Skin epidermis (tissue), 12 donors: ENCODE measurements around the gene PARD3.
A peak's percentile ranks its signal among the peaks of the same experiment; 100 is the strongest.
"Not testable (repeated sequence)": the region's sequence is repeated elsewhere in the genome, so short reads cannot be mapped to it uniquely, and the experiment has no call there.

Experiments
- H3K27ac ChIP-seq, 21 experiments: fragments of 200-600 bp; sonication (generic) in 11 of 21; one replicate each; pipeline ENCODE4 v1.5.0; 2020; ENCODE audit warnings: mild to moderate bottlenecking in 3 of 21, inconsistent platforms in 2 of 21, moderate library complexity in 2 of 21
- H3K4me3 ChIP-seq, 7 experiments: fragments of 200-600 bp; sonication (generic) in 2 of 7; one replicate each; pipeline ENCODE4 v1.5.0; 2020; ENCODE audit warnings: inconsistent platforms in 2 of 7, mild to moderate bottlenecking in 2 of 7, moderate library complexity in 1 of 7

PARD3 gene

GRCh38 chr10:34773636-34774630 is 41.2 kb downstream of the PARD3 start:
- Histone ChIP-seq H3K27ac (no peak overlapping the region), H3K4me3 (no peak overlapping the region)

- peak overlapping the region in 6 of 21 experiments; percentile 9 to 47 (median 32) for H3K27ac ChIP-seq
- H3K4me3 ChIP-seq, result no peak overlapping the region
Observed at GRCh38 chr10:34771525-34771924, 43.6 kb downstream of the PARD3 start.

GRCh38 chr10:34771106-34771505 is 44.0 kb downstream of the PARD3 start:
- peak overlapping the region in 2 of 21 experiments; percentile 34 to 47 for H3K27ac ChIP-seq

GRCh38 chr10:34769899-34770298 is 45.2 kb downstream of the PARD3 start:
- Histone ChIP-seq H3K4me3 (no peak overlapping the region), H3K27ac (peak overlapping the region in 1 of 21 experiments; percentile 82)

More at GRCh38 chr10:34771106-34771505, 44.0 kb downstream of the PARD3 start:
- H3K4me3 ChIP-seq, result no peak overlapping the region

- H3K4me3 ChIP-seq, result no peak overlapping the region
- H3K27ac ChIP-seq, result peak overlapping the region in 18 of 21 experiments; percentile 6 to 82 (median 60)
Observed at GRCh38 chr10:34768972-34769330, 46.1 kb downstream of the PARD3 start.

GRCh38 chr10:34768261-34768971 is 46.7 kb downstream of the PARD3 start:
- no peak overlapping the region for H3K4me3 ChIP-seq
- H3K27ac ChIP-seq, result peak overlapping the region in 18 of 21 experiments; percentile 6 to 82 (median 60)

- Histone ChIP-seq H3K4me3 (no peak overlapping the region), H3K27ac (peak overlapping the region in 12 of 21 experiments; percentile 2 to 81 (median 17))
Observed at GRCh38 chr10:34766811-34767494, 48.1 kb downstream of the PARD3 start.

- Histone ChIP-seq H3K27ac (peak overlapping the region in 2 of 21 experiments; percentile 22 to 45), H3K4me3 (no peak overlapping the region)
Observed at GRCh38 chr10:34766266-34766600, 48.9 kb downstream of the PARD3 start.

- Histone ChIP-seq H3K27ac (peak overlapping the region in 2 of 21 experiments; percentile 11 to 53), H3K4me3 (no peak overlapping the region)
Observed at GRCh38 chr10:34764472-34764946, 50.6 kb downstream of the PARD3 start.

- H3K27ac ChIP-seq, result no peak overlapping the region
- H3K4me3 ChIP-seq, result no peak overlapping the region
Observed at GRCh38 chr10:34762603-34763299, 52.3 kb downstream of the PARD3 start.

- H3K4me3 ChIP-seq, result no peak overlapping the region
Observed at GRCh38 chr10:34762156-34762555, 52.9 kb downstream of the PARD3 start.

GRCh38 chr10:34761453-34761852 is 53.6 kb downstream of the PARD3 start:
- Histone ChIP-seq H3K27ac (peak overlapping the region in 2 of 21 experiments; percentile 32 to 46), H3K4me3 (no peak overlapping the region)

More at GRCh38 chr10:34762156-34762555, 52.9 kb downstream of the PARD3 start:
- H3K27ac ChIP-seq, result no peak overlapping the region

GRCh38 chr10:34760606-34761005 is 54.5 kb downstream of the PARD3 start:
- H3K27ac ChIP-seq, result peak overlapping the region in 10 of 21 experiments; percentile 12 to 61 (median 36)
- H3K4me3 ChIP-seq, result no peak overlapping the region

GRCh38 chr10:34759837-34760215 is 55.3 kb downstream of the PARD3 start:
- H3K27ac ChIP-seq, result peak overlapping the region in 11 of 21 experiments; percentile 15 to 71 (median 51)
- no peak overlapping the region for H3K4me3 ChIP-seq

GRCh38 chr10:34759161-34759836 is 55.8 kb downstream of the PARD3 start:
- no peak overlapping the region for H3K4me3 ChIP-seq
- H3K27ac ChIP-seq, result peak overlapping the region in 13 of 21 experiments; percentile 10 to 71 (median 47)

- peak overlapping the region in 10 of 21 experiments; percentile 4 to 71 (median 50) for H3K27ac ChIP-seq
Observed at GRCh38 chr10:34758447-34758996, 56.6 kb downstream of the PARD3 start.

GRCh38 chr10:34757933-34758332 is 57.2 kb downstream of the PARD3 start:
- Histone ChIP-seq H3K27ac (peak overlapping the region in 10 of 21 experiments; percentile 4 to 71 (median 45)), H3K4me3 (no peak overlapping the region)

More at GRCh38 chr10:34758447-34758996, 56.6 kb downstream of the PARD3 start:
- H3K4me3 ChIP-seq, result no peak overlapping the region

GRCh38 chr10:34757181-34757580 is 57.9 kb downstream of the PARD3 start:
- peak overlapping the region in 6 of 21 experiments; percentile 3 to 52 (median 20) for H3K27ac ChIP-seq
- H3K4me3 ChIP-seq, result not testable (repeated sequence)
